ENCODE data around the gene FSCN2. TPM values are rescaled to one million over a fixed set of nuclear protein-coding genes. Genes with fewer than 3 reads are reported as not detected.

Gene FSCN2
- total RNA-seq, 4 donors from 2014 or later: 9.7 to 20.7 (median 17.0) TPM

DNA sequence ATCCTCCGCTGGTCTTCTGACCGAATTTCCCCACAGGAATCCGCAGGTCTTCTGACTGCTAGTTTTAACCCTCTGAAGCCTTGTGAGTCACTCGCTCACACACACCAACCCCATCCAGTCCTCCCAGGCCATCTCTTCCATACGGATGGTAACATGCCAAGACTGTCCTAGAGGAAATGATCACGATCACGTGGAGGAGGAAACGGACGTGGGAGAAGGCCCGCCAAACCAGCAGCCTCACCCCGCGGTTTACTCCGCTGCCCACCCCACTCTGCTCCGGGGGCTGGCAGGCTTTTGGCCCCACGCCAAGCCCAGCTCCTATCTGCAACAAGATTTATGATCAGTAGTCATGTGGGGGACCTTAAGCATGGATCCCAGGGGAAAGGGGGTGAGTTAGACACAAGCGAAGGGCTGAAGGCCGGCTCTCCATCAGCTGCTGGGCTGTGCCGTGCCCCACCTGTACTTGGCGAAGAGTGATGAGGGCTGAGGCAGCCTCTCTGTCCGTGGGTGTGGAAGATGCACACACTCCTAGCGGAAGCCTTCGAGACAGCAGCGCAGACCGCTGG is 25.5 kb downstream of the FSCN2 start:
- 39 to 44% methylated on average over 21 to 24 of the region's 24 CpGs for WGBS, 2 donors
- Histone ChIP-seq H3K9me3 (no peaks in the 10 kb centered on the region), H3K4me3 (replicated peaks in 1 of 3) (peak overlapping the region in 1 of 3 donors; percentile 97), H3K27me3 (no peaks in the 10 kb centered on the region), H3K36me3 (peaks cover 6 to 8% of the 10 kb centered on the region in 2 donors), H3K4me1 (peaks cover 14 to 40% of the 10 kb centered on the region in 2 donors), H3K27ac (peak overlapping the region in 1 of 3 donors; percentile 14)
- intact Hi-C loops (cut with DNase I): no loop called here
- TF ChIP-seq POLR2A (IDR thresholded peaks at IDR 0.05): no peak
- TF ChIP-seq CTCF (IDR thresholded peaks at IDR 0.05): no peak
- no peak for DNase-seq

DNA sequence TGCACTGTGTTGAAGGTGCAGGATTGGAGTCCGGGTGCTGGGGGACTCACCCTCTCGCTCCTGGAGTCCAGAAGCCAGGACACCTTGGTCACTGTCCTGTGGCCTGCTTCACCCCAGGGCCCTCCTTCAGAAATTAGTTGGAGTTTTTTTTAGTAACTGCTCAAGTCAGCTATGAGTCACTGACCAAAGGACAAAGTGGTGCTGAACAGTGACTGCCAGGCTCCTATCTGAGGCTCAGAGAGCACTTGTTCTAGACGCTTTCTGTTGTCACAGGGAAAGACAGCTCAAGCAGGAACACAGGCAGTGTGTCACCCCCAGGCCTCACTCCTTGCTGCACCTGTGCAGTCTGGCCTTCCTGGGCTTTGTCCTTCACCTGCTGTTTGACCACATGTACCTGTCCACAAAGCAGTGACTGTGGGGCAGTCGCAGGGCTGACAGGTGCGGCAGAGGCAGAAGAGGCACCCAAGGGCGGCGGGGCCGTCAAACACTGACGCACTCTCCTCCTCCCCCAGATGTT is 28.1 kb downstream of the FSCN2 start:
- intact Hi-C loops (cut with DNase I): no loop called here
- H3K36me3 ChIP-seq: peaks cover 26% of the 10 kb centered on the region in 2 donors
- H3K4me1 ChIP-seq: peaks cover 11 to 35% of the 10 kb centered on the region in 2 donors
- 87% methylated on average over 7 to 9 of the region's 9 CpGs for WGBS, 2 donors
- peak; percentile 42 to 44 for DNase-seq
- no peaks in the 10 kb centered on the region for H3K27me3 ChIP-seq
- H3K9me3 ChIP-seq: no peaks in the 10 kb centered on the region
- TF ChIP-seq CTCF (IDR thresholded peaks at IDR 0.05) (no peak), POLR2A (IDR thresholded peaks at IDR 0.05) (no peak)
- H3K27ac ChIP-seq: no peak overlapping the region
- no peak overlapping the region for H3K4me3 ChIP-seq (replicated peaks in 1 of 3)

- intact Hi-C loops (cut with DNase I): no loop called here
- no peak for TF ChIP-seq CTCF (IDR thresholded peaks at IDR 0.05)
- no peak for TF ChIP-seq POLR2A (IDR thresholded peaks at IDR 0.05)
- Histone ChIP-seq H3K36me3 (peaks cover 26 to 32% of the 10 kb centered on the region in 2 donors), H3K4me1 (peaks cover 8 to 31% of the 10 kb centered on the region in 2 donors), H3K27ac (no peak overlapping the region), H3K9me3 (no peaks in the 10 kb centered on the region), H3K27me3 (no peaks in the 10 kb centered on the region), H3K4me3 (replicated peaks in 1 of 3) (no peak overlapping the region)
- DNase-seq: no peak
- WGBS, 2 donors: 96 to 98% methylated on average over 2 to 4 of the region's 6 CpGs
Measured at GRCh38 chr17:81556863-81557262, 28.7 kb downstream of the FSCN2 start.

- Histone ChIP-seq H3K9me3 (no peaks in the 10 kb centered on the region), H3K27ac (no peak overlapping the region), H3K27me3 (no peaks in the 10 kb centered on the region), H3K36me3 (peaks cover 29 to 35% of the 10 kb centered on the region in 2 donors), H3K4me1 (peaks cover 8 to 31% of the 10 kb centered on the region in 2 donors), H3K4me3 (replicated peaks in 1 of 3) (no peak overlapping the region)
- TF ChIP-seq POLR2A (IDR thresholded peaks at IDR 0.05) (no peak), CTCF (IDR thresholded peaks at IDR 0.05) (no peak)
- WGBS, 2 donors: 83 to 84% methylated on average over 15 to 21 of the region's 21 CpGs
- peak; percentile 28 to 44 for DNase-seq
- intact Hi-C loops (cut with DNase I): no loop called here
Measured at GRCh38 chr17:81557276-81558114, 29.3 kb downstream of the FSCN2 start.

DNA sequence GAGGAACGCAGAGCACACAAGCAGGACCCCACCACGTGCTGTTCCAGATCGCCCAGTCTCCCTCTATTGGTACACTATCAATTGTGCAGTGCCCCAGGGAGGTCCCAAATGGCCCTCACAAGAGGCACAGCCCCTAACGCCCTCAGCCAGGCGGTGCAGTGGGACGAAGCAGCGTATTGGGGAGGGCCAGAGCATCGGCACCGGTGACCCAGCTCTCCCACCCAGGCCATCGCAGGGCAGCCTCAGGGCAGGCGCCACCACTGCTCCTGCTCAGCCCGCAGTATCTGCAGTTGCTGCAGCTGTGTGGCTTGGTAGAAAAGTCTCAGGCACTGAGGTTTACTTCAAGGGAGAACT is 29.9 kb downstream of the FSCN2 start:
- Histone ChIP-seq H3K36me3 (peaks cover 31 to 39% of the 10 kb centered on the region in 2 donors), H3K4me3 (replicated peaks in 1 of 3) (no peak overlapping the region), H3K27me3 (no peaks in the 10 kb centered on the region), H3K4me1 (peaks cover 7 to 29% of the 10 kb centered on the region in 2 donors), H3K27ac (no peak overlapping the region), H3K9me3 (no peaks in the 10 kb centered on the region)
- WGBS, 2 donors: 83 to 84% methylated on average over 3 to 6 of the region's 12 CpGs
- no peak for DNase-seq
- TF ChIP-seq CTCF (IDR thresholded peaks at IDR 0.05): no peak
- no peak for TF ChIP-seq POLR2A (IDR thresholded peaks at IDR 0.05)
- intact Hi-C loops (cut with DNase I): no loop called here
